ENCODE measurements around the gene GNAI2. TPM values are rescaled to one million over a fixed set of nuclear protein-coding genes. Genes with fewer than 3 reads are reported as not detected.
"Not testable (repeated sequence)": the region's sequence is repeated elsewhere in the genome, so short reads cannot be mapped to it uniquely, and the experiment has no call there.

Gene GNAI2
- total and polyA plus RNA-seq, 8 donors, result 259 to 381 (median 269) TPM

DNA sequence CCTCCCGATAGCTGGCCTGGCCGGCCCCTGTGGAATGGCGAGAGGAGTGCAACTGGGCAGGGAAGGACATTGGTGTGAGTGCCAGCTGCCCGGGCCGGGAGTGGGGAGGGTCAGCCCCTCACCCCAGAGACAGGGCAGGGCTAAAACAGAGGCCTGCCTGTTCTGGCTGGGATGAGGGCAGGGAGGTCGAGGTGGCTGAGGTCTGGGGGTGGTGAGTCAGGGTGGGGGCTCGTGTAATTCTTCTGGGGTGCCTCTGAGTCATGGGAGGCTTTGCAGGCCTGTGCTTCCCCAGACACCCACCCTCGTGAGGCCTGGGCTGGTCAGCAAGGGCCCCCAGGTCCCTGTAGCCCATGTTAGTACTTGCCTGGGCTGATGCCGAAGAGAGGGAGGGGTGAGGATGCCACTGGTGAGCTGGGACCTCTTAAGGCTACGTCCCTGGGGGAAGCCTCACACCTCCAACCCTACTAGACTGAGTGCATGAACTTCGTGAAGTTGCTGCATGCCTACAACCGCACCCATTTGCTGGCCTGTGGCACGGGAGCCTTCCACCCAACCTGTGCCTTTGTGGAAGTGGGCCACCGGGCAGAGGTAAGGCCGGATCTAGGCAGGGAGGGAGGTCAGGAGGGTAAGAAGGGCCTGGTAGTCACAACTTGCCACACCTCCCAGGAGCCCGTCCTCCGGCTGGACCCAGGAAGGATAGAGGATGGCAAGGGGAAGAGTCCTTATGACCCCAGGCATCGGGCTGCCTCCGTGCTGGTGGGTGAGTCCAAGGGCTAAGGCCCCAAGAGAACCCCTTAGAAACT is 34.6 kb downstream of the GNAI2 start:
- Histone ChIP-seq H3K27ac (no peak overlapping the region), H3K9me3 (no peaks in the 10 kb centered on the region), H3K36me3 (no peaks in the 10 kb centered on the region), H3K27me3 (peaks cover 0 to 48% of the 10 kb centered on the region in 2 donors), H3K4me1 (peaks cover 34 to 54% of the 10 kb centered on the region in 2 donors), H3K4me3 (peak overlapping the region in 1 of 2 donors; percentile 35)
- DNase-seq (no peak), ATAC-seq (no peak)
- TF ChIP-seq, protein P1, sequence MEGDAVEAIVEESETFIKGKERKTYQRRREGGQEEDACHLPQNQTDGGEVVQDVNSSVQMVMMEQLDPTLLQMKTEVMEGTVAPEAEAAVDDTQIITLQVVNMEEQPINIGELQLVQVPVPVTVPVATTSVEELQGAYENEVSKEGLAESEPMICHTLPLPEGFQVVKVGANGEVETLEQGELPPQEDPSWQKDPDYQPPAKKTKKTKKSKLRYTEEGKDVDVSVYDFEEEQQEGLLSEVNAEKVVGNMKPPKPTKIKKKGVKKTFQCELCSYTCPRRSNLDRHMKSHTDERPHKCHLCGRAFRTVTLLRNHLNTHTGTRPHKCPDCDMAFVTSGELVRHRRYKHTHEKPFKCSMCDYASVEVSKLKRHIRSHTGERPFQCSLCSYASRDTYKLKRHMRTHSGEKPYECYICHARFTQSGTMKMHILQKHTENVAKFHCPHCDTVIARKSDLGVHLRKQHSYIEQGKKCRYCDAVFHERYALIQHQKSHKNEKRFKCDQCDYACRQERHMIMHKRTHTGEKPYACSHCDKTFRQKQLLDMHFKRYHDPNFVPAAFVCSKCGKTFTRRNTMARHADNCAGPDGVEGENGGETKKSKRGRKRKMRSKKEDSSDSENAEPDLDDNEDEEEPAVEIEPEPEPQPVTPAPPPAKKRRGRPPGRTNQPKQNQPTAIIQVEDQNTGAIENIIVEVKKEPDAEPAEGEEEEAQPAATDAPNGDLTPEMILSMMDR (IDR thresholded peaks at IDR 0.05), result no peak
- intact Hi-C loops (cut with DNase I), result loop anchor here in 1 of 2 donors (5.0 kb wide), 2 partner anchors 43 to 78 kb away; partner anchors contain the start of gene GNAT1

DNA sequence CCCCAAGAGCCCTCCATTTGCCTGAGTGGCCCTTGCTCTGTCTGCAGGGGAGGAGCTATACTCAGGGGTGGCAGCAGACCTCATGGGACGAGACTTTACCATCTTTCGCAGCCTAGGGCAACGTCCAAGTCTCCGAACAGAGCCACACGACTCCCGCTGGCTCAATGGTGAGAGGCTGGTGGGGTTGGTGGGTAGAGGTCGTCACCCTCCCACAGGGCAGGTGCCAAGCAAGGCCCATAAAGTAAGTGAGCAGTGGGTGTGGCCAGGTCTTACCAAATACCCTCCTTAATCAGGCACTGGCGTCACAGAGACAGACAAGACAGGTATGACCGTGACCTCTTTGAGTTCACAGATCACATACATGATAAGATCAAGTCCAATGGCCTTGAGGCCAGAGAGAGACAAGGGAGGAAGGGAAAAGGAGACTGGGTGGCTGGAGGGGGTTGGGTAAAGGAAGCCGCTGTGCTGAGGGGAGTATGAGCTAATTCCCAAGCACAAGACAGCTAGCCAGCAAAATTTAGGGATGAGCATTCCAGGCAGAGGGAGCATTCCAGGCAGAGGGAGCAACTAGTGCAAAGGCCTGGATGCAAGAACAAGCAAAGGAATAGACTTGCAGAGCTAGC is 35.4 kb downstream of the GNAI2 start:
- H3K4me3 ChIP-seq, result no peak overlapping the region
- H3K9me3 ChIP-seq, result no peaks in the 10 kb centered on the region
- H3K27ac ChIP-seq, result no peak overlapping the region
- intact Hi-C loops (cut with DNase I), result loop anchor here in 1 of 2 donors (5.0 kb wide), 2 partner anchors 44 to 79 kb away; partner anchors contain the start of gene GNAT1
- peaks cover 0 to 4% of the 10 kb centered on the region in 2 donors for H3K36me3 ChIP-seq
- DNase-seq (peak in 1 of 4 donors; percentile 32), ATAC-seq (no peak)
- peaks cover 30 to 52% of the 10 kb centered on the region in 2 donors for H3K4me1 ChIP-seq
- TF ChIP-seq, protein P1 (IDR thresholded peaks at IDR 0.05), result no peak
- peaks cover 0 to 51% of the 10 kb centered on the region in 2 donors for H3K27me3 ChIP-seq

DNA sequence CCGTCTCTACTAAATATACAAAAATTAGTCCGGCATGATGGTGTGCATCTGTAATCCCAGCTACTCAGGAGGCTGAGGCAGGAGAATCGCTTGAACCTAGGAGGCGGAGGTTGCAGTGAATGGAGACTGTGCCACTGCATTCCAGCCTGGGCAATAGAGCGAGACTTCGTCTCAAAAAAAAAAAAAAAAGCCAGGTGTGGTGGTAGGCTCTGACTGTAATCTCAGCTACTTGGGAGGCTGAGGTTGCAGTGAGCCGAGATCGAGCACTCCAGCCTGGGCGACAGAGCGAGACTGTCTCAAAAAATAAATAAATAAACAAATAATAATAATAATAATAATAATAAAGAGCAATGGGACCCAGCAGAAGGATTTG is 36.5 kb downstream of the GNAI2 start:
- H3K27ac ChIP-seq, H3K9me3 ChIP-seq, H3K4me3 ChIP-seq, ATAC-seq, DNase-seq, H3K36me3 ChIP-seq: not testable (repeated sequence)
- Histone ChIP-seq H3K4me1 (peaks cover 26 to 44% of the 10 kb centered on the region in 2 donors), H3K27me3 (peaks cover 0 to 51% of the 10 kb centered on the region in 2 donors)
- intact Hi-C loops (cut with DNase I), result loop anchor here in 1 of 2 donors (5.0 kb wide), 2 partner anchors 45 to 80 kb away; partner anchors contain the start of gene GNAT1

DNA sequence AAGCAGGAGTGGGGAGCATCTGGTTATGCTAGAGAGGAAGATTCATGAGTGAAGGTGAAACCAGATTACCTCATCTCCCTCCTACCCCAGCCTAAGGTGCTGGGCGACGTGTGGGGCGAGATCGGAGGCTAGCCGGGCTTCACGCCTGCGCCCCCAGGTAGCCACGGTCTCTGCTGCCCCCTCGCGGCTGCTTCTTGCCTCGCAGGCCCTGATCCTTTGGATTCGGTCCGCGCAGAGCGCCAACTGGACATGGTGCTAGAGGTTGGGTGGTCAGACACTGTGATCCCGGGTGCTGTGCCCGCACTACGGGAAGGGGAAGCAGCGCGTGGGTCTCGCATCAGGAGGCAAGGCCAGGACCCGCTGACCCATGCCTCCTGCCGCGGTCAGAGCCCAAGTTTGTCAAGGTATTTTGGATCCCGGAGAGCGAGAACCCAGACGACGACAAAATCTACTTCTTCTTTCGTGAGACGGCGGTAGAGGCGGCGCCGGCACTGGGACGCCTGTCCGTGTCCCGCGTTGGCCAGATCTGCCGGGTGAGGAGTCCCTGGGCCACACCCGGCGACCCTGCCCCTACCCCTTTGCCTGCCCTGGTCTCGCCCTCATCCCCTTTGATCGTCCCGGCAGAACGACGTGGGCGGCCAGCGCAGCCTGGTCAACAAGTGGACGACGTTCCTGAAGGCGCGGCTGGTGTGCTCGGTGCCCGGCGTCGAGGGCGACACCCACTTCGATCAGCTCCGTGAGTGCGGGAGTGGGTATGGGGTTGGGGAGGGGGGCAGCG is 37.1 kb downstream of the GNAI2 start:
- Histone ChIP-seq H3K27me3 (peaks cover 0 to 50% of the 10 kb centered on the region in 2 donors), H3K4me1 (peaks cover 20 to 38% of the 10 kb centered on the region in 2 donors), H3K27ac (peak overlapping the region in 1 of 2 donors; percentile 13), H3K4me3 (peak overlapping the region; percentile 6 to 31), H3K36me3 (peaks cover 0 to 10% of the 10 kb centered on the region in 2 donors), H3K9me3 (no peaks in the 10 kb centered on the region)
- intact Hi-C loops (cut with DNase I), result loop anchor here in 1 of 2 donors (5.0 kb wide), 2 partner anchors 46 to 81 kb away; partner anchors contain the start of gene GNAT1
- ATAC-seq (peak; percentile 73), DNase-seq (peak; percentile 79 to 99 (median 87))
- TF ChIP-seq, protein P1 (IDR thresholded peaks at IDR 0.05), result peak; percentile 97 to 100

DNA sequence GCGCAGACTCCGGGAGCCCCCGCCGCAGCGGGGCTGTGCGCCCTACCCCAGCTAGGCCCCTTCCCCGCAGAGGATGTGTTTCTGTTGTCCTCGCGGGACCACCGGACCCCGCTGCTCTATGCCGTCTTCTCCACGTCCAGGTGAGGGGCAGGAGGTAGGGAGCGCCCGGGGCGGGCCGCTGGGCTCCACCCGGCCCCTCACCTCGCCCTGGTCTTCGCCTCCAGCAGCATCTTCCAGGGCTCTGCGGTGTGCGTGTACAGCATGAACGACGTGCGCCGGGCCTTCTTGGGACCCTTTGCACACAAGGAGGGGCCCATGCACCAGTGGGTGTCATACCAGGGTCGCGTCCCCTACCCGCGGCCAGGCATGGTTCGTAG is 37.7 kb downstream of the GNAI2 start:
- Histone ChIP-seq H3K27ac (no peak overlapping the region), H3K9me3 (no peaks in the 10 kb centered on the region)

More for the DNA sequence above, 37.7 kb downstream of the GNAI2 start:
- peaks cover 0 to 50% of the 10 kb centered on the region in 2 donors for H3K27me3 ChIP-seq
- H3K36me3 ChIP-seq, result peaks cover 0 to 10% of the 10 kb centered on the region in 2 donors
- H3K4me3 ChIP-seq, result peak overlapping the region in 1 of 2 donors; percentile 31
- no peak for DNase-seq
- H3K4me1 ChIP-seq, result peaks cover 15 to 34% of the 10 kb centered on the region in 2 donors
- intact Hi-C loops (cut with DNase I), result loop anchor here in 1 of 2 donors (5.0 kb wide), 2 partner anchors 46 to 81 kb away; partner anchors contain the start of gene GNAT1
- ATAC-seq, result no peak
- TF ChIP-seq, protein P1 (IDR thresholded peaks at IDR 0.05), result no peak
